Fibroblast of skin of left quadriceps (primary cell): ENCODE data around the gene RRP9.
"Not testable (repeated sequence)": the region's sequence is repeated elsewhere in the genome, so short reads cannot be mapped to it uniquely, and the experiment has no call there.

ENCODE experiments used
- DNase-seq, 2 experiments: peaks; one replicate each; pipeline ENCODE4 v3.0.0-alpha.2; 2013; ENCODE audit warnings: low read depth in 2 of 2

RRP9 gene

DNA sequence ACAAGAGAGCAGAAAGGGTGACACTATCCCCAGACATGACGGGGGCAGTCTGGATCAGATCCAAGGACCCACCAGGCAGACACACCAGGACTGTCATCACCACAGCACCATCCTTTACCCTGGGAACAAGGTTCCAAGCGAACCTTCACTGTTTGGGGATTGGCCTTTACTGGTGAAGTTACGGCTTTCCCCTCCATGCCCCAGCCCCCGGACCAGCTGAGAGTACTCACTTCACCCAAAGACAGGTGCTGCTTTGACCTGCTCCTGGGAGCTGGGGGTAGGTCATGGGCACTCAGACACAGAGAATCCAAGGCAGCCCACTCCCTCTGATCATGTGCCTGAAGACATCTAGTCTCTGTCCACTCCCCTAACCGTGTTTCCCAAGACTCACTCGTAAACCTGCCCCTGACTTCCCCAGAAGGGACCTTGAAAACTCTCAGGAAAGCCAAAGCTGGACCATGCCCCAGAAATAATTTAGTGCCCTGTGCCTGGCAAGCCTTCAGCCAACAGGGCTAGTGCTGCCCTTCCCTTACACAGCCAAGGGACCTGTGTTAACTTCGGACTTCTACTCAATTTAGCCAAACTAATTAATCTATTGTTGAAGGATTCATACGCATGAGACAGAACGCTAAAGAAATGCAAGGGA lies 2.8 kb downstream of the RRP9 start:
- DNase-seq, result no peak

- no peak for DNase-seq
Observed at GRCh38 chr3:51937611-51938450, 3.9 kb downstream of the RRP9 start.

DNA sequence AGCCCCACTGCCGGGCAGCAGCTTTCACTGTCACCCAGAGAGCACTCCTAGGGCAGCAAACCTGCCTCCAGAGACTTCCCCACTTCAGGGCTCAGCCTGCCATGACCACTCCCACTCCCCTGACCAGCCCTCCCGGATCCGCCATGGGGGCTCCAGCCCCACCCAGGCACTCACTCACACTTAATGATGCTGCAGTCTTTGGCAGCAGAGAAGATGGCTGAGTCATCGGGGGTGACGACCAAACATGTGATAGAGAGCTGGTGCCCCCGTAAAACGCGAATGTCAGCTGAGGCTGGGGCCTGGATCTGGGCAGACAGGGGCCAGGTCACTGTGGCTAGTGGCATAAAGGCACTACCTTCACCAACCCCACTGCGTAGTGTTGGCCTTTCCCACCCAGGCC lies 4.7 kb downstream of the RRP9 start:
- no peak for DNase-seq

GRCh38 chr3:51935886-51936755 lies 5.6 kb downstream of the RRP9 start:
- no peak for DNase-seq

DNA sequence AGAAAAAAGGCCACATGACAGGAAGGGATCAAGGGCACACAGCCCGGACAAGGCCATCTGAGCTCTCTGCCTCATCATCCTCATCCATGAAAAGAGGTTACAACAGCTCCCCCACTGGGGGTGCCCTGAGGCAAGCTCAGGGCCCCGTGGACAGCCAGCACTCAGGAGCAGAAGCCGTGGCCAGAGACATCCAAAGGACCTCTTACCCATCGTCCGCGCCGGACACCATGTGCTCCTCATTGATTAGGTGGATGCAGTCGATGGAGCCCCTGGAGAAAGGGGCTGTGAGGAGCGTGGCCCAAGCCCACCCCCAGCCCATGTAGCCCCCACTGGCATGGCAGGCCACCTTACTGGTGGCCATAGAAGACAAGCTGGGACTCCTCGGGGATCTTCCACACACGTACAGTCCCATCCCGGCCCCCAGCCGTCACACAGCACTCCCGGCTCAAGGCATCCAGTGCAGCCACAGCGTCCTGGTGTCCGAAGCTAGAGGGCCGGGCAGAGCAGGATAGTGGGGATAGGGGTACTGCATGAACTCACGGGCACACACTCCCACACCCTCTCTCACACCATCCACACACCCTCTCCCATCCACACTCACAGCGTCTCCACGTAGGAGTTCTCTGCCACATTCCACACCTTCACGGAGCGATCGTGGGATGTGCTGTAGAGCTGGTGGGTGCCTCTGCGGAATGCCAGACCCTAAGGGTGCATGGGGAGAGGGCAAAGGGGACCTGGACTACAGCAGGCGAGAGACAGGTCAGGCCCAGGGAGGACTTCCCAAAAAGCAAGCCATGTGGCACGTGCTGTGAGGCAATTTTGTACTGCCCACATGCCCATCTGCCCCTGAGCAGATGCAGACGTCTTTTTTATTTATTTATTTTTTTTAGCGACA lies 6.5 kb downstream of the RRP9 start:
- no peak for DNase-seq

- DNase-seq, result no peak
Observed at GRCh38 chr3:51934139-51934850, 7.4 kb downstream of the RRP9 start.

- no peak for DNase-seq
Observed at GRCh38 chr3:51933471-51934138, 8.1 kb downstream of the RRP9 start.

- no peak for DNase-seq
Observed at GRCh38 chr3:51932471-51933370, 9.0 kb downstream of the RRP9 start.

DNA sequence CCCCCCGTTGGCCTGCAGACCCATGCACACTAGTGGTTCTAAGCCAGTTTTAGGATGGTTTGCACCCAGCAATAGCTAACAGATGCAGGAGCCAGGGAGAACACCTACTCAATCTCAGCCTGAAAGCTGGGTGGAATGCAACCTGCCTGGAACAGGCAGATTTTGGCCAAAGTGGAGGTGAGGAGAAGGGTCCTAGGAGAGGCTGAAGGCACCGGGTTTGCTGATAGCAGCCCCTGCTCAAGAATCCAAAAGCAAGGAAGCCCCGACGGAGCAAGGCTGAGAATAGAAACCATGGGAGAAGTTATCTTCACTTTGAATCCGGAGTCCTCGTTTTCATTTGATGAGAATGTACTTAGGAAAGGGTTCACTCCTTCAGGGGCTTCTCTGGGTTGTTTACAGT lies 9.9 kb downstream of the RRP9 start:
- no peak for DNase-seq

DNA sequence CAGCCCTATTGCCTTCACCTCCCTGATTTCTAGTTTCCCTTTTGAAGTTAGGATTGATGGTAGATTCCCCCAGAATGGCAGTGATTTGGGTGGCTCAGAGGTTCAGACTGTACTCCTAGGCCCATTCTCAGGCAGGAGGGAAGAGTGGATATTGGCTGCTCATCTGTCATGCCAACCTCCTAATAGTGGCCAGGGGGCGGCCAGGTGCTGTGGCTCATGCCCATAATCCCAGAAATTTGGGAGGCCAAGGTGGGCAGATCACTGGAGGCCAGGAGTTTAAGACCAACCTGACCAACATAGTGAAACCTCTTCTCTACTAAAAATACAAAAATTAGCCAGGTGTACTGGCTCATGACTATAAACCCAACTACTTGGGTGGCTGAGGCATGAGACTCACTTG lies 11.3 kb downstream of the RRP9 start:
- no peak for DNase-seq

GRCh38 chr3:51929420-51930003 lies 12.2 kb downstream of the RRP9 start:
- DNase-seq, result no peak

DNA sequence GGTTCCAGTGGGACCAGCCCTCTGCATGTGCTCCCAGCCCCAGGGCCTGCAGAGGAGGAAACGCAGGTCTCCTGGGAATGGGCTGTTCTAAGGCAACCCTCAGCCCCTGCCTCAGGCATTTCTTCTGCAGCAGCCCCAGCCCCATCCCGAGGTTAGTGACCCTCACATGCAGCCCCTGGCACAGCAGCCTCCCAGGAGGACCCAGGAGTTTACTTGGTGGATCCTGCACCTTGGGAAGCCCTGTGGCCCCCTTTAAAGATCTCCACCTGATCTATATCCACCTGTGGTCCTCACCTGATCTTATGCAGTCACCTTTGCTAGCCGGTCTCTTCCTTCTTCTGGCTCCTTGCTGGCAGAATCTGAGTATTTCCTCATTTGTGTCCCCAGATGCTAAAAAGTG lies 12.7 kb downstream of the RRP9 start:
- DNase-seq, result not testable (repeated sequence)

- no peak for DNase-seq
Observed at GRCh38 chr3:51928438-51928837, 13.3 kb downstream of the RRP9 start.

DNA sequence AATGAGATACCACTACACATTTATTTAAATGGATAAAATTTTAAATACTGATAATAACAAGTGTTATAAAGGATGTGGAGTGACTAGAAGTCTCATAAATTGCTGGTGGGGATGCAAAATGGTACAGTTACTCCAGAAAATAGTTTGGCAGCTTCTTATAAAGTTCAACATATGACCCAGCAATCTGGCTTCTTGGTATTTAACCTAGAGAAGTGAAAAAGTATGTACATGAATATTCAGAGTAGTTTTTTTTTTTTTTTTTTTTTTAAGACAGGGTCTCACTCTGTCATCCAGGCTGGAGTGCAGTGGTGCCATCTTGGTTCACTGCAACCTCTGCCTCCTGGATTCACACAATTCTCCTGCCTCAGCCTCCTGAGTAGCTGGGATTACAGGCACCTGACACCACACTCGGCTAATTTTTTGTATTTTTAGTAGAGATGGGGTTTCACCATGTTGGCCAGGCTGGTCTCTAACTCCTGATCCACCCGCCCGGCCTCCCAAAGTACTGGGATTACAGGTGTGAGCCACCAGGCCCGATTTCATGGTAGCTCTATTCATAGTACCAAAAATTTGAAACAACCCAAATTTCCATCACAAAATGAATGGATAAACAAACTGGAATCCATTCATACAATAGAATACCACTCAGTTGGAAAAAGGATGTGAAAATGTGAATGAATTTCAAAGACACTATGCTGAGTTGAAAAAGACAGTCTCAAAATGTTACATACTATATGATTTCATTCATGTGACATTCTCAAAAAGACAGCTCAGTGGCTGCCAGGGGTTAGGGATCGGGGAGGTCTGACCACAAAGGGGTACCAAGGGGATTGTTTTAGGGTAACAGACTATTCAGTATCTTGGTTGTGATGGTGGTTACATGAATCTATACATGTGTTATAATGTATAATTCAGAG lies 14.4 kb downstream of the RRP9 start:
- DNase-seq, result no peak

DNA sequence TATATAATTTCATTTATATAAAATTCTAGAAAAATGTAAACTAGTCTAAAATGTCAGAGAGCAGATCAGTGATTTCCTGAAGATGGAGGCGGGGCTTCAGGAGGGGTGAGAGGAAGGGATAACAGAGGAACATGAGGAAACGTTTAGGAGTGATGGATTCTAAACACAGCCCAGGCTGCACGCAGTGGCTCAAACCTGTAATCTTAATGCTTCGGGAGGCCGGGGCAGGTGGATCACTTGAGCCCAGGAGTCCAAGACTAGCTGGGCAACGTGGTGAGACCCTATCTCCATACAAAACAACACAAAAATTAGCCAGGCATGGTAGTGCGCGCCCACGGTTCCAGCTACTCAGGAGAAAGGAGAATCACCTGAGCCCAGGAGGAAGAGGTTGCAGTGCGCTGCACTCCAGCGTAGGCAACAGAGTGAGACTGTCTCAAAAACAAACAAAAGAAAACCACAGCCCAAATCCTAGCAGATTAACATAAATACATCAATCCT lies 20.6 kb downstream of the RRP9 start:
- no peak for DNase-seq

- DNase-seq, result no peak
Observed at GRCh38 chr3:51916418-51916817, 25.3 kb downstream of the RRP9 start.

DNA sequence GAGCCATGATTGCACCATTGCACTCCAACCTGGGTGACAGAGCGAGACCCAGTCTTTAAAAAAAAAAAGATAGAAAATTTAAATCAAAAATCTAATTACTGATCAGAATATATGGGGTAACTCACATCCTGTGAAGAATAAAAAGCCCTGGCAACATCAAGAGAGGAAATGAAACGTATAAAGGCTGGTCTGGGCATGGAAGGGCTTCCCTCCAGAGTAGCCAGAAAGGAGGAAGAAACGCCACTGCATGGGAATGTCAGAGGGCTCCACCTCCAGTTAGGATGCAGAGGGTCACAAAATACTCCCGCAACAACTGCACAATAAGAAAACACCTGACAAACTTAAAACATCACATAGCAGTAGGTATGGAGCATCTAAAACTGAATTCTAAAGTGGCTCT lies 33.7 kb downstream of the RRP9 start:
- no peak for DNase-seq
